PC-3 (cell line): ENCODE data around the gene ZNF496.

ENCODE experiments used
- EZH2phosphoT487 ChIP-seq: fragments of 300-600 bp; sonication (generic); IDR thresholded peaks from 2 replicates; pipeline ENCODE4 v1.6.1; 2018; ENCODE audit warnings: mild to moderate bottlenecking, antibody characterized with exemption, low read length, borderline replicate concordance
- TF ChIP-seq, protein P1 (sequence below): fragments of 300-600 bp; sonication (generic); conservative IDR thresholded peaks from 2 replicates; pipeline ENCODE4 v1.5.1; 2017; ENCODE audit warnings: antibody characterized with exemption, low read depth, mild to moderate bottlenecking, low read length

DNA sequence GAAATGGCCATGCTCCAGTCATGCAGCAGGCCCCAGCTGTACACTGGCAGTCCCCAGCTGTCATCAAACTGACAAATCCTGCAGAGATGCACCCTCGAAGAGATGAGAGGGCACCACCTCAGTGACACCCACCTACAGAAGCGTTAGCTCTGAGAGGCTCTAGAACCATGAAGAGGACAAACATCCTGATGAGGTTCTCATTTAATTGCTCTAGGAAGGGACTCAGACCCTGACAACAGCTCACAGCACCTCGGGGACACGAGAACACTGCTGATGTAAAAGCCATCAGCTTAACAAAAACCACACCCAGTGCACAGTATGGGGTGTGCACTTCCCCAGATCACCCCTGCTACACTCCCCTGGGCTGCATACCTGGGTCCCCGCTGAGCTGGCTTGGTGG, 3.4 kb downstream of the ZNF496 start:
- TF ChIP-seq, protein P1, sequence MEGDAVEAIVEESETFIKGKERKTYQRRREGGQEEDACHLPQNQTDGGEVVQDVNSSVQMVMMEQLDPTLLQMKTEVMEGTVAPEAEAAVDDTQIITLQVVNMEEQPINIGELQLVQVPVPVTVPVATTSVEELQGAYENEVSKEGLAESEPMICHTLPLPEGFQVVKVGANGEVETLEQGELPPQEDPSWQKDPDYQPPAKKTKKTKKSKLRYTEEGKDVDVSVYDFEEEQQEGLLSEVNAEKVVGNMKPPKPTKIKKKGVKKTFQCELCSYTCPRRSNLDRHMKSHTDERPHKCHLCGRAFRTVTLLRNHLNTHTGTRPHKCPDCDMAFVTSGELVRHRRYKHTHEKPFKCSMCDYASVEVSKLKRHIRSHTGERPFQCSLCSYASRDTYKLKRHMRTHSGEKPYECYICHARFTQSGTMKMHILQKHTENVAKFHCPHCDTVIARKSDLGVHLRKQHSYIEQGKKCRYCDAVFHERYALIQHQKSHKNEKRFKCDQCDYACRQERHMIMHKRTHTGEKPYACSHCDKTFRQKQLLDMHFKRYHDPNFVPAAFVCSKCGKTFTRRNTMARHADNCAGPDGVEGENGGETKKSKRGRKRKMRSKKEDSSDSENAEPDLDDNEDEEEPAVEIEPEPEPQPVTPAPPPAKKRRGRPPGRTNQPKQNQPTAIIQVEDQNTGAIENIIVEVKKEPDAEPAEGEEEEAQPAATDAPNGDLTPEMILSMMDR: no peak
- TF ChIP-seq EZH2phosphoT487: no peak
